GM21390 (cell line): Measurements from ENCODE around the gene BTN3A1.
"Not testable (repeated sequence)": the region's sequence is repeated elsewhere in the genome, so short reads cannot be mapped to it uniquely, and the experiment has no call there.

Source experiments
- ATAC-seq: cut with Tn5 transposase; IDR thresholded peaks from one replicate; pipeline ENCODE4 v1.9.1; 2021; ENCODE audit not compliant: unreplicated experiment

BTN3A1 gene

DNA sequence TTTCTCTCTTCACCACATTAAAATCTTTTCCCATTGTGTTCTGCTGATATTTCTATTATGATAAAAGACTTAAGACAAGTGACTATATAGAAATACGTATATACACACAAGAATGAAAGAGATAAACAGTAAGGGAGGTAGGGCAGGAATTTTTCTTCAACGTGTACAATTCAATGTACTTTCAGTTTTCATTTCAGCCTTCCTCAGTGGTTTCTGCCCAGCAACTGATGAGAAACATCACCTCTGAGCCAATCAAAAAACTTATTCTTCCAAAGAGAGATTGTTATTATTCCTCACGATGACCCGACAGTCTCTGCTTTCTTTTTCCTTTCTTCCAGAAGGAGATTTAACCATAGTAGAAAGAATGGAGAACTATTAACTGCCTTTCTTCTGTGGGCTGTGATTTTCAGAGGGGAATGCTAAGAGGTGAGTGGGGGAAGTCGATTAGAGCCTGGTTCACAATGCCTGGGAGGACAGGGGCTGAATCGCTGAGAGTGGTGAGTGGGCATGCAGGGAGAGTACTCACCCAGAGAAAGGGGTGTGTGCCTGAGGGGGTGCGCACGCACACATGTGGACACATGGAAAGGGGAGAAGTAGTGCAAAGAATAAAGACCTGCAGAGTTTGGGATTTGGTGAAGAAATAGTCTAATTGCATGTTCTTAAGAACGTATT is at the start of gene BTN3A1:
TSS of gene BTN3A1 (plus strand) at position 289 of the 672 bp plus-strand sequence. CDS start 3,289 bp downstream, outside the sequence.
- ATAC-seq: peak; percentile 91

DNA sequence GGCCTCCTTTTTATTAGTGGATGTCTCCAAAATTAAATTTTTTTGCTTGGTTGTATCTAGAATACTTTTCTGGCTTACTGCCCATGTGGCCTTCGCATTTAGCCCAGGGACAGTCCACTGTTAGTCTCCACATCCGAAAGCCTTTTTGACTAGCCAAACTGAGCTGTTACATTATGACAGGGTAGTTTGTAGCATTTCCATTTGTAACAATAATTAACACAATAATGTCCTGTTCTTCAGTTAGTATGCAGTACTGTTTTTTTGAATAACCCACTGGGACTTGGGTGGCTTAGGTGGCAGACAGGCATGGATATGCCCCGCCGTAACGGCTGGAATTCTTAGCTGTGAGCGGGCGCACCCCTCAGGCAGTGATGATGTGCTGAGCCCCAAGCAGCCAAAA is 49.8 kb upstream of the BTN3A1 start:
- no peak for ATAC-seq

DNA sequence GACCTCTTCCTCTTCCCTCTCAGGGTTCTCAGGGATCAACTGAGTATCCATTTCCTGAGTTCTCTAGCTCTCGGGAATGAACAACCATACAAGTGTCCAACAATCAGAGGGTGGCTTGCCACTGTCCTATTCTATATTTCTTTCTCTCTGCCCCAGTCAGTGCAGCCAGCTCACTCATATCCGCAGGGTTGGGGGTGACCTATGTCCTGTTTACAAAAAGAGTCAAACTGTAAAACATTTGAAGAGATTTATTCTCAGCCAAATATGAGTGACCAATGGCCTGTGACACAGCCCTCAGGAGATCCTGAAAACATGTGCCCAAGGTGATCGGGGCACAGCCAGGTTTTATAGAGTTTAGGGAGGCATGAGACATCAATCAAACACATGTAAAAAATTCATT is 47.9 kb upstream of the BTN3A1 start:
- no peak for ATAC-seq

DNA sequence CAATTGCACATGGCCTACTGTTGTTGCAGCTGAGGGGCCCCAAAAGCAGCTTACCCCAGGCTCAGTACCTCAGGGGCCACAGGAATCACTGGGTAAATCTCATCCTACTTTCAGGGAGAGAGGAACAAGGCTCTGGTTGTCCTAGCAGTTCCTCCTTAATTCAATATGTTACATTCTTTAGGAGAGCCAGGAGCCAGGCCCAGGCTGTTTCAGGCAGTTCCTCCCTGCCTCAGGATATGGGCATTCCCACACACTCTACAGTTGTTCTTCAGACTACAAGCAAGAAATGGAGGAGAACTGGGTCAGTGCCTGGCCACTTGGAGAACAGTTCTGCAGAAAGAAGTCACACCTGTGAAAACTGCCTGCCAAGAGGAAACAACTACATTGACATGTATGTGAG is 46.7 kb upstream of the BTN3A1 start:
- no peak for ATAC-seq

DNA sequence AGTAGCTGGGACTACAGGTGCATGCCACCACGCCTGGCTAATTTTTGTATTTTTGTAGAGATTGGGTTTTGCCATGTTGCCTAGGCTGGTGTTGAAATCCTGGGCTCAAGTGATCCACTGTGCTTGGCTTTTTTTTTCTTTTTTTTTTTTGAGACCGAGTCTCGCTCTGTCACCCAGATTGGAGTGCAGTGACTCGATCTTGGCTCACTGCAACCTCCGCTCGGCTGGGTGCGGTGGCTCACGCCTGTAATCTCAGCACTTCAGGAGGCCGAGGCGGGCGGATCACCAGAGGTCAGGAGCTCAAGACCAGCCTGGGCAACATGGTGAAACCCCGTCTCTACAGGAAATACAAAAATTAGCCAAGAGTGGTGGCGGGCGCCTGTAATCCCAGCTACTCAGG is 44.5 kb upstream of the BTN3A1 start:
- not testable (repeated sequence) for ATAC-seq

DNA sequence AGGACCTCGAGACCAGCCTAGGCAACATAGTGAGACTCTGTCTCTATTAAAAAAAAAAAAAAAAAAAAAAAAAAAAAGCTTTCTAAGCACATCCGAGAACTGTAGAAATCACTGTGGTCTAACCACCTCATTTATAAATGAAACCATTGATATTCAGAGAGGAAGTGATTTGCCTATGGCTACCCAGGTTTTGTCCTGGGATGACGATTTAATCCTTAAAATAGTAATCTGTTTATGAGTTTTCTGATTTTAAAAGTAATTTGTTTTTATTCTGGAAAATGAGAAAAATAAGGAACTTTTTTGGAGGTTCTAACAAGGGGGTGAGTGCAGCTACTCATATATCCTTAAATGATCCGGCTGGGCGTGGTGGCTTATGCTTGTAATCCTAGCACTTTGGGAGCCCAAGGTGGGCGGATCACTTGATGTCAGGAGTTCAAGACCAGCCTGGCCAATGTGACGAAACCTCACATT is 43.5 kb upstream of the BTN3A1 start:
- ATAC-seq: peak; percentile 52

DNA sequence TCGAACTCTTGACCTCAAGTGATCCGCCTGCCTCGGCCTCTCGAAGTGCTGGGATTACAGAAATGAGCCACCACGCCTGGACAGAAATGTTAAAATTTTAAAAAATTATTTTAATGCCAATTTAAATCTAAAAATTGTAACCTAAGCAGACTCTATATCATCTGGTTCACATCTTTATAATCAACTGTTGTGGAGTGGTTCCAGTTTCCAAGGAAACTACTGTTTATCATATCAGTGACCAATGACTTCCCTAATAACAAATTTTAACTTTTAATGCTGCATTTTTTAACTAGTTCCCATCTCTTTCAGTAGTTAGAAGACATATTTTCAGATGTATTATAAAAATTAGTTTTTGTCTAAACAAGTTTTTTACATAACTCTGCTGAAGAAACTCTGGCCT is 42.3 kb upstream of the BTN3A1 start:
- ATAC-seq: no peak

DNA sequence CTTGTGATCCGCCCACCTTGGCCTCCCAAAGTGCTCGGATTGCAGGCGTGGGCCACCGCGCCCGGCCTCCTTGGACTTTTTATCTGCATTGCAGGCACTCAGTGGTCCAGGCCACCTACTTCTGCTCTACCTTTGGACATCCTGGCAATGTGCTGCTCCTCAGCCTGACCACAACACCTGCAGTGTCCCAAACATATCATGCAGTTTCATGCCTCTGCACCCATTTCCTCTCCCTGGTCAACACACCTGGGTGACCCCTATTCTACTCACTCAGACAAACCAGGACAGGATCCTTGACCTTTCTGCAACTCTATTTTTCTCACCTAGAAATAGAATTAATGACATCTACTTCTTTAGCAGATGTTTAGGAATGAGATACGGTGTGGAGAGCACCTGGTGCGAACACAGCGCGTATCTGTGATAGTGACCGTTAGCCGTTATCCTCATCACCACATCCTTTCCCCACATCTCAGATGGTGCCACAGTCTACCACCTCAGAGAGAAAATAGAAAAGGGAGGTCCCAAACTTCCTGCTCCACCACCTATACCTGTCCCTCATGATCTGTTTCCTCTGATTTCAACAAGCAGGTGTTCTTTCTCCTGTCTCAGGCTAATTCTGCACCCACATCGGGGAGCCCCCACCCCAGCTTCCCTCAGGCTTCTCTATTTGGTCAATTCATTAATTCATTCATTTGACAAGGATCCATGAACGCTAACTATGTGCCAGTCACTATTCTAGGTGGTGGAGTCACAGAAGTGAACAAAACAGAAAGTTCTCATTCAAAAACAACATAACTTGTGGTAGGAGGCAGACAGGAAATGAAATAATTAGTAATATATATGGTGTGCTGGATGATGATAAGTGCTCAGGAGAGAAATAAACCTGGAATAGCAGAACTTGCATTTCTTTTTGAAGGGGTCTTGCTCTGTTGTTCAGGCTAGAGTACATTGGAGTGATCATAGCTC is 41.3 kb upstream of the BTN3A1 start:
- peak; percentile 47 for ATAC-seq

DNA sequence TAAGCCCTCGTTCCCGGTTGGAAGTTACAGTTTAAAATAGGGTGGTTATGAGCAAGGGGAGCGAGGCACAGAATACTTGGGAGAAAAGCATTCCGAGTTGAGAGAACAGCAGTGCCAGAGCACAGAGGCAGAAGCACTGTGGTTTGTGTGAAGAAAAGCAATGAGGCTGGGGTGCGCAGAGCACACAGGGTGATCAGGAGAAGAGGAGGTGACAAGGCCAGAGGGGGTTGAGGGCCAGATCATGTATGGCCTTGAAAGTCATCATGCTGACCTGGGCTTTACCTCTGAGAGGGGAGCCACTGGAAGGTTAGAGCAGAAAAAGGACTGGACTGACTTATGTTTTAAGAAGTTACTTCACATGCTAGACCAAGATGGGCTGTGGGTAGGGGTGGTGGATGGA is 40.5 kb upstream of the BTN3A1 start:
- ATAC-seq: no peak

DNA sequence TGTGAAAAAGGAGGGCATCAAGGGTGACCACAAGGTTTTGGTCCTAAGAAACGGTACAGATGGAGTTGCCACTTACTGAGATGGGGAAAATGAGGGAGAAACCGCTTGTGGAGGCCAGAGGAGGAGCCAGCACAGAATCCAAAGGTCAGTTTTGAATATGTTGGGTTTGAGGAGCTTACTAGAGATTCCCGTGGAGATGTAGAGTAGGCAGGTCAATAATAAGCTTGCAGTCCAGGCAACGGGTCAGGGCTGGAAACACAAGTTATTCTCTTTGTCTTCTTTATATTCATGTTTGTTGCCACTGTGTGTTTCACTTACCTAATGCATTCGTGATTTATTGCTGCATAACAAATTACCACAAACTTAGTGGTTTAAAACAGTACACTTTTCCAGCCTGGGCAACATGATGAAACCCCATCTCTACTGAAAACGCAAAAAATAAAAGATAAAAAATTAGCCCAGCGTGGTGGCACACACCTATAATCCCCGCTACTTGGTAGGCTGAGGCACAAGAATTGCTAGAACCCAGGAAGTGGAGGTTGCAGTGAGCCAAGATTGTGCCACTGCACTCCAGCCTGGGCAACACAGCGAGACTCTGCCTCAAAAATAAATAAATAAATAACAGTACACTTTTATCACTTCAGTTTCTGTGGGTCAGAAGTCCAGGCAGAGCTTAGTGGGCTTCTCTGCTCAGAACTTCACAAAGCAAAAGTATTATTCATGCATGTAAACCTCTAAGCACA is 39.8 kb upstream of the BTN3A1 start:
- ATAC-seq: no peak

DNA sequence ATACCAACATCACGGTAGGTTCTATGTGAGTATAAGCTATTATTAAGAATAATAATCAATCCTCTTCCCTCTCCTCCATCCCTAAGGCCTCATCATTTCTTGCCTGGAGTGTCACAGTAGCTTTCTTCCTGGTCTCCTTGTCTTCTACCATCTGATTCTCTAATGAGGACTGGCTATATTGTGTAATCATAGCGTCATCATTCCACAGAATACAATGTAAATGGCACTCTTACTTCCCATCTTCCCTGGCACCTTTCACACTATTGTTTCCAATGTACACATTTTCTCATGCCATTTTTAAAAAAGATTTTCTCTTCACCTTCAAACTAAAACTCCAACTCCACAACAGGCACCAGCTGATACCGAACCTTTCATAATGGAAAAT is 39.2 kb upstream of the BTN3A1 start:
- no peak for ATAC-seq

DNA sequence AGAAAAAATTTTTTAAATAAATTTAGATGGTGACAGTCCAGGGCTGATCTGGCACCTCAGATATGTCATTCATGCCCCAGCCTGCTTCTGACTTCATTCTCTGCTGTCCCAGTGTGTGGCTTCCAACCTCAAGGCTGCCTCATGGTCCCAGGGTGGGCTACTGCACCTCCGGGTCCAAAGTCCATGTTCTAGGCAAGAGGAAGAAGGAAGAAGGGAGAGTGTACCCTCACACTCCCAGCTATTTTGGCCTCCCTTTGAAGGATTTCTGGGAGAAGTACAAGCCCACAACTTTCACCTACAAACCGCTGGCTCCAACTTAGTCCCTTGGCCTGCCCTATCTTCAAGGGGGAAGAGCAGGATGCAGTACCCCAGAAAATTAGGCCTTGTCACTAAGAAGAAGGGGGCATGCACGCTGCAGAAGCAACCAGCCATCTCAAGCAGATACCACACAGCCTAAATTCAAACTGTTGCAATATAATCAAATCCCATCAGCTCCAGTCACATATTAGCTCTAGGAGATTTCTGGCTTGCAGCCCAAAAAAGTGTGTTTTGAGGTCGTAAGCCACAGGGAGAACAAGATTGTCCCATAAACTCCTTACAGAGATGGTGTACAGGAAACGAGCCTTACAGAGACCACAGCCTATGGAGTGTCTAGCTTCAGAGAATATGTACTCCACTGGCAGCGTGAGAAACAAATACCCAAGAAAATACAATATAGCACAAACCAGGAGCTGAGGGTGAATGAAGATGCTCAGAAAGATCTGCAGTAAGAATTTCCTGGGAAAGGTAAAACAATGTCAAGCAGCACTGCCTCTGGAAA is 38.0 kb upstream of the BTN3A1 start:
- no peak for ATAC-seq

DNA sequence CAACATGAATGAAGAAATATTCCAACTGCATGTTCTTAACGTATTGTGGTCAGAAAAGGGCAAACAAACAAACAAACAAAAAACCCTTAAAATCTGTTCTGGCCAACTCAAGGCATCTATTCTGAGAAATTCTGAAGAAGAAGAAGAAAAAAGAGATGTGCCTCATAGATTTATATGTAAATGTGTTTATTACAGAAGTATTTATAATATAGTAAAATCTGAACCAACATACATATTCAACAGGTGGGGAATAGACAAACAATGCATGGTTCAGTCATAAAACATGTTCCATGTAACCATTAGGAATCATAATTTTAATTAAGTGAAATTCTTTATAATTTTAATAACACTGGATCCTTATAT is 36.5 kb upstream of the BTN3A1 start:
- ATAC-seq: no peak

DNA sequence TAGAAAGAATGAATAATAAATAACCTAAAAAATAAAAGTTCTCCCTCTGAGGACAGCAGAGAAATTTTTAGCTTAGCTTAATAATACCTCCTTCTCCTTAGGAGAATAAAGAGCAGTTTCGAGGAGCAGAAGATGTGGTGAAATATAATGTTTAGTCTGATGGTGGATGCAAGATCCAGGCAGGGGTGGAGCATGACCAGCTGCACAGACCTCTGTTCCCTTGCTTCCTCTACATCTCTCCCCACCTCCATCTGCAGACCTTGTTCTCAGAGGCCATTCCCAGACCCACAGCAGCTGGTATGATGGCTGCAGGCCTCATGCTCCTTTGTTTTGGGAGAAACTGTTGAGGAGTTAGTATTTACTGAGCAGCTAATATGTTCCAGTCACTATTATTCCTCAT is 35.6 kb upstream of the BTN3A1 start:
- ATAC-seq: no peak

DNA sequence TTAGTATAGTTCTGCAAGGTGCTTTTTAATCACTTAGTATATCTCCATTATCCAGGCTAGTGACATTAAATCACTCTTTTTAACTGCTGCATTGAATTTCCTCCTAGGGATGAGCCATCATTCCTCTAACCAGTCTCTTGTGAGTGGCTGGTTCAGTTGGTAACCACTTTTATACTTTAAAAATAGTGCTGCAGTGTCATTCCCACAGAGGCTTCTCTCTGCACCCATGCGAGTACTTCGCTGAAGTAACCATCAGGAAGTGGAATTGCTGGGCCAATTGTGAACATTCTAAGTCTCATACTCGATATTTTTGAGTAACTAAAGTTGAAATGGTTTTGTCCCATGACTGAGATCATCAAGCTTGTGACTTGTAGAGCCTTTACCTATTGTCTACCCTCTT is 35.0 kb upstream of the BTN3A1 start:
- no peak for ATAC-seq

DNA sequence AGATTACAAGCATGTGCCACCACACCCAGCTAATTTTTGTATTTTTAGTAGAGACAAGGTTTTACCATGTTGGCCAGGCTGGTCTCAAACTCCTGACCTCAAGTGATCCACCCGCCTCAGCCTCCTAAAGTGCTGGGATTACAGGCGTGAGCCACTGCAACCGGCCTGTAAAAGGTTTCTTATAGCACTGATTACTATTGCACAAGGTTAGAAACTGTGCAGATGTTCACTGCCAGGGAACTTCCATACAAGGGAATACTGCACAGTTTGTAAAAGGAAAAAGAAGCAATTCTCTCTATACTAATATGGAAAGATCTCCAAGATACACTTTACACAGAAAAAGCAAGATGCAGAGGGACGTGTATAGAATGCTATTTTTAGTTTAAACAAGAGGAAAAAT is 30.3 kb upstream of the BTN3A1 start:
- ATAC-seq: not testable (repeated sequence)

DNA sequence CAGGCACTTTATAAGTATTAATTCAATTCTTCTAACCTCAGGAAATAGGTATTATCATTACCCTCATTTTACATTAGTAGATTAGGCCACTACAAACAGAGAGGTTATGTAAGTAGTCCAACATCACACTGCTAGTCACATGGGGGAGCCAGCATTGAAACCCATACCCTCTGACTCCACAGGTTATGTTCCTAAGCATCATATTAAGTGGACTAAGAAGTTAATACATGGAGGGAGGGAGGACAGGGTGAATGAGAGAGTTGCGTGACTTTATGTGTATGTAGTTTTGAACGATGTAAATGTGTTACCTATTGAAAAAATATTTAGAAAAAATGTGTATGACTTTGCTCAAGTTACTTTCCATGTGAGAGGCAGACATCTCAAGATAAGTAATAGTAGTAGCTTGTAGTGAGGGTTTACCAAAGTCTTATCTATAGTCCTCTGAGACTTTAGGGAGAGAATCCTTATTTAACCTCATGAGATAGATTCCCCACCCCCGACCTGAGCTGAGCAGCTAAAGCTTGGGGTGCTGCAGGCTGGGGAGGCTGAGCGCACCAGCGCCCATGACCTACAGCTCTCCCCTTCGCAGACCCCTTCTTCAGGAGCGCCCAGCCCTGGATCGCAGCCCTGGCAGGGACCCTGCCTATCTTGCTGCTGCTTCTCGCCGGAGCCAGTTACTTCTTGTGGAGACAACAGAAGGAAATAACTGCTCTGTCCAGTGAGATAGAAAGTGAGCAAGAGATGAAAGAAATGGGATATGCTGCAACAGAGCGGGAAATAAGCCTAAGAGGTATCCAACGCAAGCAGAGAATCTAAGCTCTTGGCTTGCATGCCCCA is 29.5 kb upstream of the BTN3A1 start:
- no peak for ATAC-seq

DNA sequence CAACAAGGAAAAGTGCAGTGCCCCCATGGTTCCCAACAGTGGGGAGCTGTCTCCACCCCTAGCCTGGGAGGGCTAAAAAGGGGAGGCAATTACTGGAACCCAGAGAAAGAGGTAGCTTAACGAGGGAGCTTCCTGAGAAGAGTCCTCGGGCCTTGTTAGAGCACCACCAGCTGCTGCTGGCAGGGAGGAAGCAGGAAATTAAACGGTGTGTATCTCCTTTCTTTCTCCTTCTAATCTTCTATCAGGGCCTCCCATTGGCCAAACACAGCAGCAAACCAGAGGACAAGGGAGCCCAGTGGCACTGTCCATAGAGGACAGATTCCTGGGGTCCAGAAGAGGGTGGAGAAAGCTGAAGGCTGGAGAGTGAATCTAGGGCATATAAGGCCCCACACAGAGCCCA is 26.8 kb upstream of the BTN3A1 start:
- no peak for ATAC-seq

DNA sequence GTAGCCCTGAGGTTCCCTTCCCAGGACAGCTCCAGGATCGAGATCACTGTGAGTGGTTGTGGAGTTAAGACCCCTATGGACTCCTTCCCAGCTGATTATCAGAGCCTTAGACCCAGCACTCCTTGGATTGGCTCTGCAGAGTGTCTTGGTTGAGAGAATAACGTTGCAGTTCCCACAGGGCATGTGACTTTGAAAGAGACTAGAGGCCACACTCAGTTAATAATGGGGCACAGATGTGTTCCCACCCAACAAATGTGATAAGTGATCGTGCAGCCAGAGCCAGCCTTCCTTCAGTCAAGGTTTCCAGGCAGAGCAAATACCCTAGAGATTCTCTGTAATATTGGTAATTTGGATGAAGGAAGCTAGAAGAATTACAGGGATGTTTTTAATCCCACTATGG is 24.4 kb upstream of the BTN3A1 start:
- no peak for ATAC-seq

DNA sequence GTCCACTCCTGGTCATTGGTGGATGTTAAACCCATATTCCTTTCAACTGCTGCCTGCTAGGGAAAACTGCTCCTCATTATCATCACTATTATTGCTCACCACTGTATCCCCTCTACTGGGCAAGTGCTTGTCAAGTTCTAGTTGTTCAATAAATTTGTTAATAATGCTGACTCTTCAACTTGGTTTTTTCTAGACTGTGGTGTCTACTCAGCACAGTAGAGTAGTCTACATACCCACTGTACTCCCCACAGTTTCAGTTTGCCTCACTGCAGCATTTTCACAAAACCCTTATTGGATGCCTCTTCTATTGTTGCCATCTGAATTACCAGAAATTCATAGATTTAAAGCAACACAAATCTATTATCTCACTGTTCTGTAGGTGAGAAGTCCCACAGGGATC is 23.9 kb upstream of the BTN3A1 start:
- ATAC-seq: not testable (repeated sequence)
